ENCODE results near the gene NTF4.

- TF ChIP-seq, protein P1, sequence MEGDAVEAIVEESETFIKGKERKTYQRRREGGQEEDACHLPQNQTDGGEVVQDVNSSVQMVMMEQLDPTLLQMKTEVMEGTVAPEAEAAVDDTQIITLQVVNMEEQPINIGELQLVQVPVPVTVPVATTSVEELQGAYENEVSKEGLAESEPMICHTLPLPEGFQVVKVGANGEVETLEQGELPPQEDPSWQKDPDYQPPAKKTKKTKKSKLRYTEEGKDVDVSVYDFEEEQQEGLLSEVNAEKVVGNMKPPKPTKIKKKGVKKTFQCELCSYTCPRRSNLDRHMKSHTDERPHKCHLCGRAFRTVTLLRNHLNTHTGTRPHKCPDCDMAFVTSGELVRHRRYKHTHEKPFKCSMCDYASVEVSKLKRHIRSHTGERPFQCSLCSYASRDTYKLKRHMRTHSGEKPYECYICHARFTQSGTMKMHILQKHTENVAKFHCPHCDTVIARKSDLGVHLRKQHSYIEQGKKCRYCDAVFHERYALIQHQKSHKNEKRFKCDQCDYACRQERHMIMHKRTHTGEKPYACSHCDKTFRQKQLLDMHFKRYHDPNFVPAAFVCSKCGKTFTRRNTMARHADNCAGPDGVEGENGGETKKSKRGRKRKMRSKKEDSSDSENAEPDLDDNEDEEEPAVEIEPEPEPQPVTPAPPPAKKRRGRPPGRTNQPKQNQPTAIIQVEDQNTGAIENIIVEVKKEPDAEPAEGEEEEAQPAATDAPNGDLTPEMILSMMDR (IDR thresholded peaks at IDR 0.05), result no peak
- TF ChIP-seq EZH2 (IDR thresholded peaks at IDR 0.05) (no peak), EZH2phosphoT487 (IDR thresholded peaks at IDR 0.05) (no peak)
Observed at GRCh38 chr19:49103331-49104085, 38.9 kb upstream of the NTF4 start.

Measured in neural progenitor cell (in vitro differentiated cells).